ENCODE results near the gene CREB1.

CREB1 gene

GRCh38 chr2:207504513-207505170 lies 25.1 kb upstream of the CREB1 start:
- no peak for DNase-seq

DNA sequence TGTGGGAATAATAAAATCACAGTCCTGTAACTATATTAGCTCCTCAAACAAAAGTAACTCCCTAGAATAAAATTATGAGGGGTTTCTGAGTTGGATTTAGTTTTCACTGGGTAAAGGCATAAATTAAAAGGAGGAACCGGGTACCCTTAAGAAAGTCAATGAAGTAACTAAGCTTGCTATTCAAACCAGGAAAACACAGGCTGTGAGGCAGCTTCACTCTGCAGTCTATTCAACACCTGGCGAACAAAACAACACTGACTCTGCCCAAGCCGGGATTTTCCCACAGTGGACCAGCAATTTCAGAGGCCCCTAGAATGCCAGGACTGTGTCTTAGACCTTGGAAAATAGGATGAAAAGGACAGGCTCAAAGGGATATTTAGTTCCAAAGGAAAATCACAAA lies 24.6 kb upstream of the CREB1 start:
- DNase-seq: no peak

GRCh38 chr2:207505728-207506127 lies 24.0 kb upstream of the CREB1 start:
- DNase-seq: no peak

- no peak for DNase-seq
Observed at GRCh38 chr2:207506426-207506825, 23.3 kb upstream of the CREB1 start.

DNA sequence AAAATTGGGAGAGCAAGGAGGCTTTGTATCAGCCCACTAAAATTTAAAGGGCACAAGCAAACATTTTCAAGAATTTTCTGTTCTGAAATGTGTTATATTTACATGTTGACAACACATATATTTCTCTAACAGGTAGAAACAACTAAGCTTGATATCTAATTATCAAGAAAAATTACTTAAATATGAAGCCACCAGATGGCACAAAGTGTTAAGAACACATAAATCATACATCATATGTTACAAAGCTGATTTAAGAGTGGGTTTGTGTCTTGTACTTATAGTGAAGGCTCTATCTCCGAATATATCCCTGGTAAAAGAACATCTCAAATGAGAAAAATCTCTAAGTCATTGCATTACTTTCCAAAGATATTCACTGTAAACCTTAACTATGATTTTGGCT lies 19.6 kb upstream of the CREB1 start:
- DNase-seq: no peak

DNA sequence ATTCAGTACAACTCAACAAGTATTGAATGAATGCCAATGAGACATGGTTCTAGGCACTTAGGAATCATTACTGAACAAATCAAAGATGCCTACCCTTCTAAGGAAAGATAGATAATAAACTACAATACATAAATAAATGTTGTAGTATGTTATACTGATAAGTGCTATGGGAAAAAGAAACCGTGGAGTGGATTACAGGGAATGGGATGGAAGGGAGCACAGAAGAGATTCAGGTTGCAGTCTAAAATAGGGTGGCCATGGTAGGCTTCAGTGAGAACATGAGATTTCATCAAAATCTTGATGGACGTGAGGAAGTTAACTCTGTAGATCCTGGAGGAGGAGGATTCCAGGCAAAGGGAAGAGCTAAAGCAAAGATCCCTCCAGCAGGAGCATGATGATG lies 17.9 kb upstream of the CREB1 start:
- no peak for DNase-seq

- no peak for DNase-seq
Observed at GRCh38 chr2:207512356-207512755, 17.4 kb upstream of the CREB1 start.

DNA sequence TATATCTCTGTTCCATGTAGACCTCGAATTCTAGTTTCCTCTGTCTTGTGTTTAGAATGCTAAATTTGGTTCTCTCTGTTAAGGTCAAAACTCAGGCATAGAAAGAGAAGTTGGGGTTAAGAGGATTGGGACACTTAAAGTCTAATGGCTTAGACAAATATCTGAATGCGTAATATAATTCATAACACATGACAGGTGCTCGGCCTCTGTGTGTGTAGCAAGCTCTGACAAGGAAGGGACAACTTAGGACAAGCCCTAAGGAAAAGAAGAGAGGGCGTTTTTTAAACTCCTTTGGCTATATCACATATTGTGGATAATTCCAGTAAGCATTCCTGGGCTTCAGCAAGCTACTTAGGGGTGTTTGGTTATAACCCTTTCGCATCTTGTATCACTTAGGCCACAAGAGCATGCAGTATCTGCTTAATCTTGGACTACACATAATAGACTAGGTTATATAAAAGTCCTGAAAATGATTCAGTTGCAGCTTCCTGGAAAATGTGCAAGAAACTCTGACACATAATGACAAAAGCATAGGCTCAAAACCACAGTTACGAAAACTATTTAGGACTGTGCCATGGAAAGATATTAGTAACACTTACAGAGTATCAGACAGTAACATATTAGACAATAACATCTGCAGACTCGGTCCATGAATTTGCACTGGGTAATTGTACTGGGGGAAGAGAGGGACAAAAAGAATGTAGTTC lies 16.1 kb upstream of the CREB1 start:
- DNase-seq: no peak

- DNase-seq: no peak
Observed at GRCh38 chr2:207514451-207514850, 15.3 kb upstream of the CREB1 start.

GRCh38 chr2:207515671-207516070 lies 14.1 kb upstream of the CREB1 start:
- DNase-seq: no peak

DNA sequence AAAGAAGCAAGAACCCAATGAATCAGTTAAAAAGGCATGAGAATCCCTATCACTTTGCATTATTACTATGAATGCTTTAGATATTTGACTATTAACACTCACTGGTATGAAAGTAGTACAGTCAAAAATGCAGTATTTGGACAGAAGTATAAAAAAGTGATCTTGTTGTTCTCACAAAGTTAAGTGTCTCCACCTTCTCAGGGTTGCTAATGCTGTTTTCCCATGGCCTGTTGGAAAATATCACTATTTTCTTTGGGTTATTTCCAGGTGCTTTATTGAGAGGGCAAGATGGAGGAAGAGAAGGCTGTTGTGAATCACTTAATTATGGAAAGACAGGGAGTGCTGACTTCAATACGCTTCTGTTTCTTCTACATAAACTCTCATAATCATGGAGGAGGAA lies 13.6 kb upstream of the CREB1 start:
- DNase-seq: no peak

DNA sequence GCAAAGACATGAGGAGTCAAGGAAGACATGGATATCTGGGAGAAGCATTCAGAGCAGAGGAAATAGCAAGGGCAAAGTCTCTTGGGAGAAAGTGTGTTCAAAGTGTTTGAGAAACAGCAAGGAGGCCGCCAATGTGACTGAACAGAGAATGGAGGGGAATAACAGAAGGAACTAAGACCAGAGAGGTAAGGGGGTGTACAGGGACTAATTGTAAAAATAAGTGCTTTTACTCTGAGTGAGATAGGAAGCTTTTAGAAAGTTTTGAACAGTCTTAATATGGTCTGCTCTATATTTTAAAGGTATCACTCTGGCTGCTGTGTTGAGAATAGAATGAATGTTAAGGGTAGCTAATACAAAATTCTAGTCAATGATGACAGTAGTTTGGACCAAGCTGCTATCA lies 6.8 kb upstream of the CREB1 start:
- DNase-seq: no peak

DNA sequence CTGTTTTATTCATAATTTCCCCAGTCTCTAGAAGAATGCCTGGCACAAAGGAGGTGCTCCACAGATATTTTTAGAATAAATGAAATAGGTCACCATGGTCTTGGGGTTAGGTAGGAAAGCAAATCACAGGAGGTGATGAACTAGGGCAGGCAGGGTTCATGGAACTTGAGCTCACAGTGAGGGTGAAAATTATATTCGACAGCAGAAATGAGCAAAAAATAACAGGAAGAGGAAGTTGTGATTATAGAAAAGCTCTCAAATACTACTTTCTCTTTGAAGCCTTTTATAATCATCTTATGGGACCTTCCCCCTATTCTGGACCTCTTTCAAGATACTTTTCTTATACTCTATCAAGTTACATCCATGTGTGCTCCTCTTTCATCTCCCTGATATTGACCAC lies 4.5 kb upstream of the CREB1 start:
- DNase-seq: no peak

GRCh38 chr2:207528980-207529329 lies 807 bp upstream of the CREB1 start:
- DNase-seq: no peak

DNA sequence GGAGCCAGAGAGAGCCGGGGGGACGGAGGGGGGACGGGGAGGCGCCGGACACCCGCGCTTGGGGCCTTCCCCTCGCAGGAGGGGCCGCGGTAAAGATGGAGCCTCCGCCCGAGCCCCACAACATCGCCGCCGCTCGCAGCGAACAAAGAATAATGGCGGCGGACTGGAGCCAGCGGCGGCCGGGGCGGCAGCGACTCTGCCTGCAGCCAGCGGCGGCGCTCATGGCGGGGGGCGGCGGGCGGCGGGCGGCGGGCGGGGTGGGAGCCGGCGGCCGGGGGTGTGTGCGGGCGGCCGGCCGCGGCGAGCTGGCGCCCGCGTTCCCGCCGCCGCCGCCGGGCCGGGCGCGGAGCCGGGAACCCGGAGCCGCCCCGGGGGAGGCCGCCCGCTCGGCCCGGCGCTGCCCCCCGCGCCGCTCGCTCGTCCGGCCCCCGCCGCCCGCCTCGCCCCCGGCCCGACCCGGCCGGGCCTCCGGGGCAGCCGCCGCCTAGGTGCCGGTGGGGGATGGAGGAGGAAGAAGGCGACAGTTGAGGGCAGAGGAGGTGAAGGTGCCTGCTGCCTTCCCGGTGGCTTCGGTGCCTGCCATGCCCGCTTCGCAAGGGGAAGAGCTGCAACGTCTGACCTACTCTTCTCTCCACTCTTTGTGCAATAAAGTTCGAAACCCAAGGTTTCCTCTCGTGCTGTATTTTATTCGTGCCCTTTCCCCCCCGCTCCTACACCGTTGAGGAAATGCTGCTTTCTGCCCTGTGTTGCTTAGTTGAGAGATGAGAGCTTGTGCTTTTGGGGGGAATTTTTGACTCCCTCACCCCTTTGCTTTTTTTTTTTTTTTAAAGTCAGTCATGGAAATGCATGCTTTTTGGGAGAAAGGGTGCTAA lies 634 bp downstream of the CREB1 start:
- no peak for DNase-seq

- no peak for DNase-seq
Observed at GRCh38 chr2:207531032-207531952, 1.5 kb downstream of the CREB1 start.

DNA sequence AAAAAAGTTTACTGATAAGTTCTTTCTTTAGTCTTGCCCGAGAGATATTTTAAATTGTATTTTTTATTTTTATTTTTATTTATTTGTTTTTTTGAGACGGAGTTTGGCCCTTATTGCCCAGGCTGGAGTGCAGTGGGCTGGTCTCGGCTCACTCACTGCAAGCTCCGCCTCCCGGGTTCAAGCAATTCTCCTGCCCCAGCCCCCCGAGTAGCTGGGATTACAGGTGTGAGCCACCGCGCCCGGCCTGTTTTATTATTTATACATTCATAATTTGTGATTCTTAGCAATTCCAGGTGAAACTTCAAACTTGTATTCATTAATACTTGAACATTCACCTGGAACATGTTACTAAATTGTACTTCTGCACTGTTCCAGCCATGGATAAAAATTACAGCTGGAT lies 2.9 kb downstream of the CREB1 start:
- no peak for DNase-seq

- DNase-seq: no peak
Observed at GRCh38 chr2:207533461-207534008, 3.8 kb downstream of the CREB1 start.

DNA sequence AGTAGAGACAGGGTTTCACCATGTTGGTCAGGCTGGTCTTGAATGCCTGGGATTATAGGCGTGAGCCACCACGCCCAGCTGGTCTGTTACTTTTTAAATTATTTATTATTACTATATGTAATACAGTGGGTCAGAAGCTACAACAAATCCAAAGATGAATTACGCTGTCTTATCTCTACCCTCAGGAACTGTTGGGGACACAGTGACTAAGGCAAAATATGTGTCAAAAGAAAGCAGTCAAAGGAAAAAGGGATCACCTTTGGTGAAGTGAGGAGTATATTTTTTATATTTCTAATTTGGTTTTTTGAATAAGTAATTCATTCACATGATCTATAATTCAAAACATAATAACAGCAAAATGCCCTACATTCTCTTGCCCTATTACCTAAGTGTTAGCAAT lies 4.7 kb downstream of the CREB1 start:
- DNase-seq: no peak

DNA sequence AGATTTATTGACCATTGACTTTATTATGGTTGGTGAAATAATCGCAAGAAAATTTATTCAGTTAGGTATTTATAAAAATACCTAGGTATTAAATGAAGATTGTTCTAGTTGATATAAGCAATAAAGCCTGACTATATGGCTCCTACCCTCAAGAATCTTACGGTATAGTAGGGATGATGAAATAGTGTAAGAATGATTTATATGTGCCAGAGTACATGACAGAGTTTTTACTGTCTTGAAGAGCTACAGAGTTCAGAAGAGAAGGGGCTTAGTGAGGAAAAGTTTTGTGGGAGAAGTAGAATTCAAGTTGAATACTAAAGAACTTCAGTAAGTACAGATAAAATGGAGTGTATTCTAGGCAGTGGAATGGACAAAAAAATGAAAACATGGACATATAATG lies 9.7 kb downstream of the CREB1 start:
- no peak for DNase-seq

- no peak for DNase-seq
Observed at GRCh38 chr2:207540431-207540830, 10.7 kb downstream of the CREB1 start.

GRCh38 chr2:207541933-207542332 lies 12.2 kb downstream of the CREB1 start:
- DNase-seq: no peak

- DNase-seq: no peak
Observed at GRCh38 chr2:207543272-207543671, 13.5 kb downstream of the CREB1 start.
